Ectodermal cell (in vitro differentiated cells): ENCODE measurements around the gene TJP3.
"Not testable (repeated sequence)": the region's sequence is repeated elsewhere in the genome, so short reads cannot be mapped to it uniquely, and the experiment has no call there.

Source experiments
- H3K27ac ChIP-seq: 2 replicates; pipeline ENCODE4 v1.7.0; 2013; ENCODE audit warnings: mild to moderate bottlenecking, low read depth, low read length; ENCODE audit not compliant: insufficient read depth, poor library complexity, severe bottlenecking
- H3K27me3 ChIP-seq: 2 replicates; pipeline ENCODE4 v1.7.0; 2013; ENCODE audit warnings: mild to moderate bottlenecking, low read length; ENCODE audit not compliant: insufficient read depth, control insufficient read depth, poor library complexity, severe bottlenecking
- H3K36me3 ChIP-seq: one replicate; pipeline ENCODE4 v1.7.0; 2013; ENCODE audit warnings: low read length; ENCODE audit not compliant: control insufficient read depth, insufficient read depth
- H3K4me1 ChIP-seq: one replicate; pipeline ENCODE4 v1.7.0; 2013; ENCODE audit warnings: low read length; ENCODE audit not compliant: control insufficient read depth, insufficient read depth
- H3K4me3 ChIP-seq: 2 replicates; pipeline ENCODE4 v1.7.0; 2013; ENCODE audit warnings: low read depth, low read length, control low read depth; ENCODE audit not compliant: insufficient read depth
- H3K9me3 ChIP-seq: 2 replicates; pipeline ENCODE4 v1.7.0; 2013; ENCODE audit warnings: mild to moderate bottlenecking, low read length, moderate library complexity; ENCODE audit not compliant: control insufficient read depth
- WGBS, 2 experiments: methylation state at CpG; one replicate each; pipeline ENCODE4 v1.1.7; 2013; ENCODE audit warnings: missing lambda C conversion rate in 2 of 2; 5-methylcytosine and 5-hydroxymethylcytosine counted together

TJP3 gene

GRCh38 chr19:3760871-3761361, 52.7 kb downstream of the TJP3 start:
- Histone ChIP-seq H3K27ac (no peak overlapping the region), H3K9me3 (no peaks in the 10 kb centered on the region), H3K36me3 (peaks cover 5% of the 10 kb centered on the region), H3K27me3 (no peaks in the 10 kb centered on the region), H3K4me3 (peak overlapping the region; percentile 49), H3K4me1 (no peaks in the 10 kb centered on the region)
- 52% methylated on average over 7 of the region's 7 CpGs for WGBS, 2 experiments

GRCh38 chr19:3761382-3762129, 53.4 kb downstream of the TJP3 start, which contains the start of gene APBA3:
TSS of gene APBA3 (minus strand) at chr19:3761692. CDS start at chr19:3760264, 1,428 bp downstream.
- Histone ChIP-seq H3K27ac (peak within 1 kb of the TSS; percentile 92), H3K36me3 (peaks cover 5% of the 10 kb centered on the region), H3K4me1 (no peaks in the 10 kb centered on the region), H3K4me3 (peak within 1 kb of the TSS; percentile 97), H3K9me3 (no peaks in the 10 kb centered on the region), H3K27me3 (no peaks in the 10 kb centered on the region)
- 8 to 9% methylated on average over 45 of the region's 45 CpGs for WGBS, 2 experiments

- Histone ChIP-seq H3K4me3 (peak overlapping the region; percentile 97), H3K36me3 (peaks cover 5% of the 10 kb centered on the region), H3K27me3 (no peaks in the 10 kb centered on the region), H3K4me1 (no peaks in the 10 kb centered on the region), H3K27ac (no peak overlapping the region), H3K9me3 (no peaks in the 10 kb centered on the region)
- WGBS, 2 experiments = no CpG with 5 or more reads among the region's 1 CpG
These were observed 53.9 kb downstream of the TJP3 start for GRCh38 chr19:3762130-3762473.

- peak within 1 kb of the TSS; percentile 97 for H3K4me3 ChIP-seq
- no peaks in the 10 kb centered on the region for H3K4me1 ChIP-seq
- H3K27me3 ChIP-seq = no peaks in the 10 kb centered on the region
- 5% methylated on average over 47 of the region's 47 CpGs for WGBS, 2 experiments
- peaks cover 5% of the 10 kb centered on the region for H3K36me3 ChIP-seq
- H3K9me3 ChIP-seq = no peaks in the 10 kb centered on the region
- peak within 1 kb of the TSS; percentile 92 for H3K27ac ChIP-seq
These were observed 54.6 kb downstream of the TJP3 start, which contains the start of gene MRPL54 for GRCh38 chr19:3762501-3763459. TSS of gene MRPL54 (plus strand) at chr19:3762682. CDS start at chr19:3762701, 19 bp downstream.

GRCh38 chr19:3765121-3765520, 56.9 kb downstream of the TJP3 start:
- no peak overlapping the region for H3K4me3 ChIP-seq
- no peaks in the 10 kb centered on the region for H3K27me3 ChIP-seq
- no peaks in the 10 kb centered on the region for H3K36me3 ChIP-seq
- no peaks in the 10 kb centered on the region for H3K4me1 ChIP-seq
- H3K9me3 ChIP-seq = no peaks in the 10 kb centered on the region
- H3K27ac ChIP-seq = no peak overlapping the region
- WGBS, 2 experiments = 97% methylated on average over 12 of the region's 12 CpGs

GRCh38 chr19:3765757-3766156, 57.6 kb downstream of the TJP3 start:
- not testable (repeated sequence) for H3K27ac ChIP-seq, H3K4me3 ChIP-seq, H3K36me3 ChIP-seq, H3K9me3 ChIP-seq, H3K27me3 ChIP-seq, H3K4me1 ChIP-seq
- WGBS, 2 experiments = 94 to 97% methylated on average over 5 of the region's 5 CpGs

- no peaks in the 10 kb centered on the region for H3K27me3 ChIP-seq
- no peak overlapping the region for H3K4me3 ChIP-seq
- peaks cover 6% of the 10 kb centered on the region for H3K4me1 ChIP-seq
- H3K9me3 ChIP-seq = no peaks in the 10 kb centered on the region
- H3K36me3 ChIP-seq = no peaks in the 10 kb centered on the region
- H3K27ac ChIP-seq = no peak overlapping the region
- 86 to 87% methylated on average over 7 of the region's 7 CpGs for WGBS, 2 experiments
These were observed 58.3 kb downstream of the TJP3 start for GRCh38 chr19:3766520-3766919.

GRCh38 chr19:3767050-3767449, 58.9 kb downstream of the TJP3 start:
- no peak overlapping the region for H3K27ac ChIP-seq
- H3K27me3 ChIP-seq = no peaks in the 10 kb centered on the region
- H3K4me1 ChIP-seq = peaks cover 11% of the 10 kb centered on the region
- no peak overlapping the region for H3K4me3 ChIP-seq
- H3K36me3 ChIP-seq = no peaks in the 10 kb centered on the region
- H3K9me3 ChIP-seq = no peaks in the 10 kb centered on the region
- WGBS, 2 experiments = 92 to 93% methylated on average over 23 of the region's 23 CpGs

GRCh38 chr19:3768015-3768747, 60.0 kb downstream of the TJP3 start:
- H3K4me3 ChIP-seq = no peak overlapping the region
- 87 to 90% methylated on average over 25 of the region's 25 CpGs for WGBS, 2 experiments
- H3K27ac ChIP-seq = no peak overlapping the region
- H3K4me1 ChIP-seq = peaks cover 15% of the 10 kb centered on the region
- no peaks in the 10 kb centered on the region for H3K27me3 ChIP-seq
- no peaks in the 10 kb centered on the region for H3K9me3 ChIP-seq
- H3K36me3 ChIP-seq = no peaks in the 10 kb centered on the region
